Hair follicle dermal papilla cell (primary cell): ENCODE measurements around the gene ZNF764. TPM values are rescaled to one million over a fixed set of nuclear protein-coding genes. Genes with fewer than 3 reads are reported as not detected.

Experiments used
- small RNA-seq: library from RNA; depleted of rRNA; stranded (forward); fragments of <200 nt; gene quantifications from one replicate; pipeline ENCODE3, GENCODE V24; 2012
- total RNA-seq: library from RNA; depleted of rRNA; stranded (reverse); fragments of >200 nt; gene quantifications from 2 replicates; pipeline ENCODE4 v1.2.3, GENCODE V29; 2012

ZNF764 gene
- 8.6 and 9.7 TPM in 2 replicates for total RNA-seq

DNA sequence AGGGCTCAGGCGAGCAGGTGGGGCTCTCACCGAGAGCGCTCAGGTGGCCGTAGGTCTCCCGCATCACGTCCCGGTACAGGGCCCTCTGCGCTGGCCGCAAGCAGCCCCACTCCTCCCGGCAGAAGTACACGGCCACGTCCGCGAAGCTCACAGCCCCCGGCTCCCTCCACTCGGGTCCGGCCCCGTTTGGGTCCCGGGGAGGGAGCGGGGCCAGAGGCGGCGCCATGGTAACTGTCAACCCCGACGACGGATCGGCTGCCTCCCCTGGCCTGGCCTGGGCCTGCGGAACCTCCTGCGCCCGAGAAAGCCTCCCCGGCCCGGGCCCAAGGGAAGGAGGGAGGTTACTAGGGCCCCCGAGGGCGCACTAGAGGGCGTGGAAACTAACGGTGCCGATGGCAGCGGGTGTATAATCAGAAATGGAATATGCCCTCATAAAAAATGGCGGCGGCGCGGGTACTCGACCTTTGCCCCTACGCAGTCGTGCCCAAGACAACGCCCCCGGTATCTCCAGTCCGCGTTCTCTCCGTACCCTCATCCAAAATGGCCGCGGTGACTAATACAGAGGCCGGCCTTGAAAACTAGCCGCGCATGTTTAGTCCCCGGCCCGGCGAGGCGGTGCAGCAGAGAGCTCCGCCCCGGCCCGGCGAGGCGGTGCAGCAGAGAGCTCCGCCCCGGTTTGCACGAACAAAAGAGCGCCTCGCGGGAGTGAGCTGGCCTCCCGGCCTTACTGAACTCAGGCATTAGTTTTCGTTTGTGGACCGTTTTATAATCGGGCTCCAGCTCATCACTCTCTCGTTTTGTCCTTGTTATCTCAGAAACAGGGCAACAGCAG is at the start of gene ZNF764:
TSS of gene ZNF764 (minus strand) at position 418 of the 832 bp plus-strand sequence. CDS start at position 226, 192 bp downstream.

GRCh38 chr16:30585400-30586191 is 27.4 kb upstream of the ZNF764 start, which contains the start of gene ZNF785:
Gene ZNF785, minus strand, starts transcription at chr16:30585697. Its CDS starts 86 bp downstream, at chr16:30585611.

GRCh38 chr16:30571445-30572322 is 13.5 kb upstream of the ZNF764 start, which contains the start of gene ZNF688:
Gene ZNF688, minus strand, starts transcription at chr16:30571714. Its CDS starts 85 bp downstream, at chr16:30571629.

DNA sequence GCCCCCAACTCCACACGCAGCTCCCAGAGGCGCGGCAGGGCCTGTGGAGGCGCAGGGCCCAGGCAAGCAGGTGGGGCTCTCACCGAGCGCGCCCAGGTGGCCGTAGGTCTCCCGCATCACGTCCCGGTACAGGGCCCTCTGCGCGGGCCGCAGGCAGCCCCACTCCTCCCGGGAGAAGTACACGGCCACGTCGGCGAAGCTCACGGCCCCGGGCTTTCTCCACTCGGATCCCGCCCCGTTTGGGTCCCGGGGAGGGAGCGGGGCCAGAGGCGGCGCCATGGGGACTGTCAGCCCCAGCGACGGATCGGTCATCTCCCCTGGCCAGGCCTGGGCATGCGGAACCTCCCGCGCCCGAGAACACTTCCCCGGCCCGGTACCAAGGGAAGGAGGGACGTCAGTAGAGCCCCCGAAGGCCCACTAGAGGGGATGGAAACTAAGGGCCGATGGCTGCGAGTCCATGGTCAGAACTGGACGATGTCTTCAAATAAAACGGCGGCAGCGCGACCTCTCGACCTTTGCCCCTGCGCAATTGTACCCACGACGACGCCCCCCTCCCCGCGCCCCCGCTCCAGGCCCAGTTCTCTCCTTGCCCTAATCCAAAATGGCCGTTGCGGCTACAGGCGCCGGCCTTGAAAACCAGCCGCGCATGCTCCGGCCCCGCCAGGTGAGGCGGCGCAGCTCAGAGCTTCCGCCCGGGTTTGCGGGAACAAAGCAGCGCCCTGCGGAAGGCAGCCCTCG is 23.6 kb downstream of the ZNF764 start, which contains the start of gene ZNF747:
TSS of gene ZNF747 (minus strand) at position 491 of the 738 bp plus-strand sequence. CDS start at position 312, 179 bp downstream.

DNA sequence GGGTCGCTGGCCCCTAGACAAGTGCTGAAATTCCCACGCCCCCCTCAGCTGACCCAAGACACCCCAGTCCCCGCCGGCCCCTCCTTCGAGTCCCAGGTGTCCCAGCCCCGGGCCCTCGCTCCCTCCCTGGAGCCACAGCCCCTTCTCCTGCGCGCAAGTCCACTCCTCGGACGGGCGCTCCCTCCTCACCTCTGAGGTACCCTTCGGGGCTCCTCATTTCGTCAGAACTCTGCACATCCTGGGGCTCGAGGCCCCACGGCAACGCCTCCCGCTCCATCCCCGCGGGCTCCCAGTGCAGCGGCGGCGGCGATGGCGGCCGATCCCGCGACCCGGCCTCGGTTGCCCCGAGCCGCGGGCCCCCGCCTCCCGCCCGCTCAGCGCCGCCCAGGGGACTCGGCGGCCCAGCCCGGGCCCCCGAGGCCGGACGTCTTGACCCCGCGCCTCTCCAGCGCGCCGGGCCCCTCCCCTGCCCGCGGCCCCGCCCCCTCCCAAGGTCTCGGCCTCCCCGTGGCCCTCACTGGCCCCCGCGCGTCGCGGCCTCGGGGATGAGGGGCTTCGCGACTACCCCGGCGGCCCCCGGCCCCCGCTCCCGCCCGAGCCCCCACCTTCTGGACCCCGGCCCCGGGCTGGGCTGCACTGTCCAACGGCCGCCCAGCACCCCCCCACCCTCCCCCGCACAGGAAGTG is 31.9 kb downstream of the ZNF764 start, which contains the start of gene ZNF768:
TSS of gene ZNF768 (minus strand) at position 430 of the 686 bp plus-strand sequence. CDS start at position 277, 153 bp downstream.

Small RNA genes lying within 50 kb of the gene (small RNA-seq; reads per million reads assigned to genes)
- gene AC093249.4: not detected
- gene MIR4518: not detected

Other genes starting within 250 kb of the ZNF764 start
- 28.8 and 30.7 TPM in 2 replicates for gene CD2BP2, start 203.1 kb downstream of the ZNF764 start, total RNA-seq
- gene TBC1D10B, start 187.9 kb downstream of the ZNF764 start, total RNA-seq: 45.1 and 47.4 TPM in 2 replicates
- not detected in 2 replicates for gene MYL11, start 183.6 kb downstream of the ZNF764 start, total RNA-seq
- 0.12 and 0.32 TPM in 2 replicates for gene SEPTIN1, start 175.8 kb downstream of the ZNF764 start, total RNA-seq
- gene ZNF48, start 163.0 kb downstream of the ZNF764 start, total RNA-seq: 6.3 and 8.0 TPM in 2 replicates
- gene ZNF771, start 150.8 kb downstream of the ZNF764 start, total RNA-seq: 10.8 and 11.5 TPM in 2 replicates
- gene DCTPP1, start 128.3 kb downstream of the ZNF764 start, total RNA-seq: 7.3 and 8.6 TPM in 2 replicates
- gene SEPHS2, start 112.5 kb downstream of the ZNF764 start, total RNA-seq: 9.1 and 12.0 TPM in 2 replicates
- not detected in 2 replicates for gene ITGAL, start 85.6 kb downstream of the ZNF764 start, total RNA-seq
- gene ZNF768, start 31.8 kb downstream of the ZNF764 start, total RNA-seq: 31.5 and 32.9 TPM in 2 replicates
- 15.3 and 16.6 TPM in 2 replicates for gene ZNF747, start 23.5 kb downstream of the ZNF764 start, total RNA-seq
- gene ZNF688, start 13.3 kb upstream of the ZNF764 start, total RNA-seq: 7.2 and 12.5 TPM in 2 replicates
- 11.1 and 15.6 TPM in 2 replicates for gene ZNF785, start 27.3 kb upstream of the ZNF764 start, total RNA-seq
- gene ZNF689, start 52.0 kb upstream of the ZNF764 start, total RNA-seq: 13.8 and 17.0 TPM in 2 replicates
- 9.4 and 9.7 TPM in 2 replicates for gene PRR14, start 92.6 kb upstream of the ZNF764 start, total RNA-seq
- 28.9 and 32.5 TPM in 2 replicates for gene FBRS, start 100.1 kb upstream of the ZNF764 start, total RNA-seq
- 25.3 and 28.7 TPM in 2 replicates for gene SRCAP, start 140.8 kb upstream of the ZNF764 start, total RNA-seq
- 21.1 and 22.3 TPM in 2 replicates for gene PHKG2, start 190.1 kb upstream of the ZNF764 start, total RNA-seq
- 0.36 and 0.49 TPM in 2 replicates for gene CFAP119, start 203.7 kb upstream of the ZNF764 start, total RNA-seq
- gene RNF40, start 203.9 kb upstream of the ZNF764 start, total RNA-seq: 93.1 and 102 TPM in 2 replicates
- 20.9 and 22.2 TPM in 2 replicates for gene ZNF629, start 228.8 kb upstream of the ZNF764 start, total RNA-seq